Measurements from ENCODE around the gene RNASE11.
"Not testable (repeated sequence)": the region's sequence is repeated elsewhere in the genome, so short reads cannot be mapped to it uniquely, and the experiment has no call there.

The RNASE11 gene

DNA sequence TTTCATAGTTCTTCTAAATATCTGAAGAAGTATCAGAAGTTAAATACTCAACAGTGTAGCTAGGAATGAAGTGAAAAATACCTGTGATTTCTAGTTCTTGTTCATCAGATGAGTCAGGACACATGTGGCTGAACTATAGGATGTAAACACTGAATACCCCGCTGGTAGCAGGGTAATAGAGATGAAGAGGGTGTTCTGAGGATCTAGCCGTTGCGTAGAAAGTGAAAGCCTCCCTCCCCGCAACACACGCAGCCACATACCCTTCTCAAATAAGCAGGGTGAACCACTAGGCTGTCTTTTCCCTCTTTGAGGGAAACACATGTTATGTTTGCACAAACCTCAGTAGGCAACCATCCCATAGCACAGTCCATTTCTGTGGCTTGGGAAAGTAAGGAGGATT, 19.8 kb upstream of the RNASE11 start:
- ATAC-seq (no peak), DNase-seq (no peak)
- Mint-ChIP-seq H3K27ac (no peak overlapping the region), H3K4me3 (no peak overlapping the region), H3K27me3 (no peaks in the 10 kb centered on the region), H3K36me3 (ENCODE audit: low read depth) (no peaks in the 10 kb centered on the region), H3K4me1 (no peaks in the 10 kb centered on the region), H3K9me3 (no peaks in the 10 kb centered on the region)

- no peaks in the 10 kb centered on the region for H3K9me3 Mint-ChIP-seq
- no peaks in the 10 kb centered on the region for H3K27me3 Mint-ChIP-seq
- no peaks in the 10 kb centered on the region for H3K36me3 Mint-ChIP-seq (ENCODE audit: low read depth)
- ATAC-seq (no peak), DNase-seq (no peak)
- H3K4me3 Mint-ChIP-seq, result no peak overlapping the region
- H3K4me1 Mint-ChIP-seq, result no peaks in the 10 kb centered on the region
- H3K27ac Mint-ChIP-seq, result no peak overlapping the region
Observed at GRCh38 chr14:20606902-20607242, 19.1 kb upstream of the RNASE11 start.

DNA sequence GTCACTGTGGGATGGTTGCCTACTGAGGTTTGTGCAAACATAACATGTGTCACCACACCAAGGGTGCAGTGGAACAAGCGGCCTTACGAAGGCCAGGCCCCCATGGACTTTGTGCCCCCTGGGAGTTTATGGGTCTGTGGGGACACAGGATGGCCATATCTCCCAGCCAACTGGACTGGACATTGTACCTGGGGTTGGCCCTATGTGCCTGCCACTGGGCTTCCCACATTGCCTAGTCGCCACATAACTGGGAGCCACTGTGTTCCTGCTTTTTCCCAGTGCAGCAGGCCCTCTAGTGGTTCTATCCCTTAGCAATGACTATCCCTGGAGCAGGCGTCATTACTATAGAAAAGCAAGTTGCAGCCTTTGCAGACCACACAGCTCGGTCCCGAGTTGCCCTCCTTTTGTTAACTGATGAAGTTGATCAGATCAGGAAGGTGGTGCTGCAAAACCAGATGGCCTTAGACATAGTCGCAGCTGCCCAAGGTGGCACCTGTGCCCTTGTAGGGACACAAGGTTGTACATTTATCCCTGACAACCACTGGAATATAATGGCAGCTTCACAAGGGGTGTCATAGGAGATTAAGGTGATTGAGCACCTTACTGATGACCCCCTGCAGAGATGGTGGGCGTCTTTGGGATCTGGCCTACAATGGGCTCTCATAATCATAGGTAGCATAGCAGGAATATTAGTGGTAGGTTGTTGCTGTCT, 18.5 kb upstream of the RNASE11 start:
- no peak for ATAC-seq
- no peaks in the 10 kb centered on the region for H3K36me3 Mint-ChIP-seq (ENCODE audit: low read depth)
- no peaks in the 10 kb centered on the region for H3K4me1 Mint-ChIP-seq
- H3K27me3 Mint-ChIP-seq, result no peaks in the 10 kb centered on the region
- H3K4me3 Mint-ChIP-seq, result no peak overlapping the region
- DNase-seq, result no peak
- H3K27ac Mint-ChIP-seq, result no peak overlapping the region
- no peaks in the 10 kb centered on the region for H3K9me3 Mint-ChIP-seq

DNA sequence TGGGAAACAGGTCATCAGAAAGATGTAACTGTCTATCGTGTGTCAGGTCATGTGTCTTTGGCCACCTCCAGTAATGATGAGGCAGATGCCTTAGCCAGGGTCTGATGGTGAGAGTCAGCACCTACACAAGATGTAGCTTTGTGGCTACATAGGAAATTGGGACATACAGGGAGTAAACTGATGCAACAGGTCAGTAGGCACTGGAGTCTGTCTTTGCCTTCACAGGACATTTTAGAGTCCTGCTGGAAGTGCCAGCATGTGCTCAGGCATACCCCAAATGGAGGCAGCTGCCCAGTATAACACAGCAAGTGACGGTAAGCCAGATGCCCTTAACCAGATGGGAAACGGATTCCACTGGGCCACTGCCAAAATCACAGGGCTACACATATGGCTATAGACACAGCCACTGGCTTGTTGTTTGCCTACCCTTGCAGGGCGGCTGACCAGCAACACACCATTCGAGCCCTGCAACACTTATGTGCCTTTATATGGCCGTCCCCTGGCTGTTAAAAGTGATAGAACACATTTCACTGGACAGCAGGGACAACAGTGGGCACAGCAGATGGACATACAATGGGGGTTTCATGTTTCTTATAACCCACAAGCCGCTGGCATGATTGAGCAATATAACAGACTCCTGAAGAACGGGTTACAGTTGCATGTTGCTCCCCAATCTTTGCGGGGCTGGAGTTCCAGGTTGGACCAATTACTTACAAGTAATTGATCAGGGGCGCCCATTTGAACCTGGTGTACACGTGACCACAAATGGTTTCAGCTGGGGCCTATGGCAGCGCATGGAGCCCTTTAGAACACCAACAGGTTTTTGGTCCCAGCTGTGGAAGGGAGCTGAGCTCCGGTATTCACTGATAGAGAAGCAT, 16.3 kb upstream of the RNASE11 start:
- ATAC-seq, result no peak
- no peaks in the 10 kb centered on the region for H3K4me1 Mint-ChIP-seq
- no peaks in the 10 kb centered on the region for H3K27me3 Mint-ChIP-seq
- no peak for DNase-seq
- H3K27ac Mint-ChIP-seq, result no peak overlapping the region
- H3K4me3 Mint-ChIP-seq, result no peak overlapping the region
- no peaks in the 10 kb centered on the region for H3K9me3 Mint-ChIP-seq
- no peaks in the 10 kb centered on the region for H3K36me3 Mint-ChIP-seq (ENCODE audit: low read depth)

DNA sequence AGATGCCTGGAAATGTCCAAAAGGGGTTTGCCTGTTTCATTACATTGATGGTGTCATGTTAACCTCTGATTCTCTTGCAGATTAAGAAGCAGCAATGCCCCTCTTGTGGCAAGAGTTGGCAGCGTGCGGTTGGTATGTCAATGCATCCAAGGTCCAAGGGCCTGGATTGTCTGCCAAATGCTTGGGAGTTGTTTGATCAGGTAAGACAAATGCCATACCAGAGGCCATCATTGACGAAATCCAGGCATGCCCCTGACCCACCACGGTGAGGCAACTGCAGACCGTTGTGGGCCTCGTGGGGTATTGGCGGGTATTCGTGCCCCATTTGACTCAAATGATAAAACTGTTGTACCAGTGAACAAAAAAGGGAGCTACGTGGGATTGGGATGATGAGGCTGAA, 14.8 kb upstream of the RNASE11 start:
- no peak for DNase-seq
- no peak overlapping the region for H3K27ac Mint-ChIP-seq
- no peak overlapping the region for H3K4me3 Mint-ChIP-seq
- H3K27me3 Mint-ChIP-seq, result no peaks in the 10 kb centered on the region
- H3K36me3 Mint-ChIP-seq (ENCODE audit: low read depth), result no peaks in the 10 kb centered on the region
- ATAC-seq, result no peak
- H3K9me3 Mint-ChIP-seq, result no peaks in the 10 kb centered on the region
- H3K4me1 Mint-ChIP-seq, result no peaks in the 10 kb centered on the region

DNA sequence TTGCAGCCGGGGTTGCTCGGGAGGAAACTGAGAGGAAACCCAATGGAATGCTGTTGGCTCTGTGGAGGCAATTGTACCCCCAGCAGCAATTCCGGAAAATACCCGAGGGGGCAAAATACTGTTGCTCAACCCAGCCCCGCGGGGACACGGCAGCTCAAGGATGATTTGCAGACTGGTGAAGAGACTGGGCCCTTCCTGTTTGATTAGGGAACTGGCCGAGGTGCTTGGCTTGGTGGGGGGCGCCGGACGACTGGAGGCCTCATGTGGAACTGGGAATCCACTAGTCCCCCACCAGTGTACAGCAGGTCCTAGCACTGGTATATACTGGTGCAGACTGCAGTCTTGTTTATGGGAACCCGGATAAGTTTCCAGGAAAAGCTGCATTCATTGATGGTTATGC, 13.7 kb upstream of the RNASE11 start:
- Mint-ChIP-seq H3K9me3 (no peaks in the 10 kb centered on the region), H3K4me3 (no peak overlapping the region), H3K4me1 (no peaks in the 10 kb centered on the region), H3K27me3 (no peaks in the 10 kb centered on the region), H3K27ac (no peak overlapping the region), H3K36me3 (ENCODE audit: low read depth) (no peaks in the 10 kb centered on the region)
- no peak for ATAC-seq
- DNase-seq, result no peak

- Mint-ChIP-seq H3K4me1 (peaks cover 2% of the 10 kb centered on the region), H3K9me3 (no peaks in the 10 kb centered on the region), H3K27ac (no peak overlapping the region), H3K36me3 (ENCODE audit: low read depth) (no peaks in the 10 kb centered on the region), H3K27me3 (no peaks in the 10 kb centered on the region), H3K4me3 (no peak overlapping the region)
- ATAC-seq, result no peak
- no peak for DNase-seq
Observed at GRCh38 chr14:20597108-20597507, 9.3 kb upstream of the RNASE11 start.

DNA sequence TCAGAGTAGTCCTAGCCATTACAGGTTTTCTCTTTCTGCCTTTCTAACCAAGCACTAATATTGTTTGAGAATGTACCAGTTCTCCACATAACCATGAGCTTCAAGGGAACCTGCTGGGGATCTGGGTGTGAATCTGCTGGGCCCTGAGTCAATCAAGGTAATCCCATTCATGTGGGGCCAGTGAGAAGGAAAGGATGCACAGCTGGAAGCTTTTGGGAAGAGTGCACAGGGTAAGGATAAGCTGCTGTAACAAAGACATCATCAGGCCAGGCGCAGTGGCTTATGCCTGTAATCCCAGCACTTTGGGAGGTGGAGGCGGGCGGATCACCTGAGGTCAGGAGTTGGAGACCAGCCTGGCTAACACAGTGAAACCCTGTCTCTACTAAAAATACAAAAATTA, 7.9 kb upstream of the RNASE11 start:
- not testable (repeated sequence) for DNase-seq; ATAC-seq; H3K27me3 Mint-ChIP-seq; H3K4me1 Mint-ChIP-seq; H3K27ac Mint-ChIP-seq; H3K4me3 Mint-ChIP-seq; H3K36me3 Mint-ChIP-seq (ENCODE audit: low read depth); H3K9me3 Mint-ChIP-seq

- ATAC-seq, result no peak
- no peaks in the 10 kb centered on the region for H3K36me3 Mint-ChIP-seq (ENCODE audit: low read depth)
- no peaks in the 10 kb centered on the region for H3K27me3 Mint-ChIP-seq
- H3K9me3 Mint-ChIP-seq, result no peaks in the 10 kb centered on the region
- H3K27ac Mint-ChIP-seq, result no peak overlapping the region
- peaks cover 2% of the 10 kb centered on the region for H3K4me1 Mint-ChIP-seq
- no peak for DNase-seq
- H3K4me3 Mint-ChIP-seq, result no peak overlapping the region
Observed at GRCh38 chr14:20592574-20592973, 4.8 kb upstream of the RNASE11 start.

- peaks cover 2% of the 10 kb centered on the region for H3K4me1 Mint-ChIP-seq
- no peaks in the 10 kb centered on the region for H3K27me3 Mint-ChIP-seq
- no peak within 1 kb of the TSS for H3K4me3 Mint-ChIP-seq
- DNase-seq, result no peak
- no peak for ATAC-seq
- no peak within 1 kb of the TSS for H3K27ac Mint-ChIP-seq
- peaks cover 3% of the 10 kb centered on the region for H3K9me3 Mint-ChIP-seq
- no peaks in the 10 kb centered on the region for H3K36me3 Mint-ChIP-seq (ENCODE audit: low read depth)
Observed at GRCh38 chr14:20591235-20591634, 3.4 kb upstream of the RNASE11 start, which contains the start of gene RNASE12. RNASE12 (minus strand) TSS chr14:20591376; CDS start chr14:20590723, 653 bp downstream.

- Mint-ChIP-seq H3K27ac (no peak overlapping the region), H3K27me3 (peaks cover 4% of the 10 kb centered on the region), H3K36me3 (ENCODE audit: low read depth) (no peaks in the 10 kb centered on the region), H3K4me3 (no peak overlapping the region), H3K4me1 (no peaks in the 10 kb centered on the region), H3K9me3 (peaks cover 9% of the 10 kb centered on the region)
- DNase-seq, result no peak
- no peak for ATAC-seq
Observed at GRCh38 chr14:20583908-20584307, 3.9 kb downstream of the RNASE11 start.

GRCh38 chr14:20583142-20583541, 4.7 kb downstream of the RNASE11 start:
- ATAC-seq (no peak), DNase-seq (no peak)
- Mint-ChIP-seq H3K27ac (no peak overlapping the region), H3K36me3 (ENCODE audit: low read depth) (no peaks in the 10 kb centered on the region), H3K4me3 (no peak overlapping the region), H3K27me3 (peaks cover 4% of the 10 kb centered on the region), H3K4me1 (no peaks in the 10 kb centered on the region), H3K9me3 (peaks cover 9% of the 10 kb centered on the region)

DNA sequence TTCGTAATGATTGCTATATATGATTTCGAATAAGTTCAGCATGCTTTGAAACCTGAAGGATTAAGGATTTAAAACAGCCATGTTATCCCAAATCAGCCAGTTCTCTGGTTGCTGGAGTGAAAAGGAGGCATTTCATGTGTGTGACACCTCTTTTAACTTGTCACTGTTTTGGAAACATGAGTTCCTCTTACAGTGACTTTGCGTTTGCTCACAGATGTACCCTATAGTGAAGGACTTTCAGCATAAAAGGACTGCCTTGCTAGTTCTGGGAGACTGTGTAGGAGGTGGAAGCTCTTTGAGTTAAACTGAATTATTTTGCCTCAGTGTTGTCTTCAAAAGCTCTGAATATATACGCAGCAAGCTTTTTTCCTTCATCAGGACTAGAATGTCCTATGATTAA, 7.6 kb downstream of the RNASE11 start:
- Mint-ChIP-seq H3K27ac (no peak overlapping the region), H3K9me3 (no peaks in the 10 kb centered on the region), H3K27me3 (no peaks in the 10 kb centered on the region), H3K4me3 (no peak overlapping the region), H3K4me1 (no peaks in the 10 kb centered on the region), H3K36me3 (ENCODE audit: low read depth) (no peaks in the 10 kb centered on the region)
- DNase-seq (no peak), ATAC-seq (no peak)

DNA sequence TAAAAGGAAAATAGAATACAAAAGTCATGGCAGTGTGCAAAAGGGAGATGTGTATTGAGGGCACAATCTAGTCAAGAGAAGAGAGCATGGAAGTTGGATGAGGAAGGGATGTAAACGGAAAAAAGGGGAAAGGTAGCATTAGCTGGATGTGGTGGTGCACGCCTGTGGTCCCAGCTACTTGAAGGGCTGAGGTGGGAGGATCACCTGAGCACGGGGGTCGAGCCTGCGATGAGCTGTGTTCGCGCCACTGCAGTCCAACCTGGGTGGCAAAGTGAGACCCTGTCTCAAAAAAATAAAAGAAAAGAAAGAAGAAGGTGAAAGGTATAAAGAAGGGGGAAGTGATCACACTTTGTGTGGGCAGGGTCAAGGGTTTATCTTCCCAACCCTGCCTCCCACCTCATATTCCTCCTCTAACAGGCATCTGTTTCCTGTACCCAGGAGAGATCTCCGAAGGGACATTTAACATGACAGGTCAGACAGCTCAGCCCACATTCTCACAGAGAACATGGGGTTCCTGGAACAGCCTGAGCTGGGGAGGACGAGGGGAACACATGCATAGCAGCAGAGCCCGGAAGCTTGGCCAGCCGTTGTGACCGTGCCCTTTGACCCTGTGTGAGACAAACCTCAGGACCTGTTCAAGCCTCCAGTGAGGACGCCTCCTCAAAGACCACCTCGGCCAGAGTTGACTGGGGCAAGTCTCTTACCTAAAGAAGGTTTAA, 8.9 kb downstream of the RNASE11 start:
- no peak overlapping the region for H3K27ac Mint-ChIP-seq
- no peak for DNase-seq
- H3K9me3 Mint-ChIP-seq, result no peaks in the 10 kb centered on the region
- H3K4me3 Mint-ChIP-seq, result no peak overlapping the region
- no peak for ATAC-seq
- H3K4me1 Mint-ChIP-seq, result no peaks in the 10 kb centered on the region
- no peaks in the 10 kb centered on the region for H3K27me3 Mint-ChIP-seq
- H3K36me3 Mint-ChIP-seq (ENCODE audit: low read depth), result no peaks in the 10 kb centered on the region

DNA sequence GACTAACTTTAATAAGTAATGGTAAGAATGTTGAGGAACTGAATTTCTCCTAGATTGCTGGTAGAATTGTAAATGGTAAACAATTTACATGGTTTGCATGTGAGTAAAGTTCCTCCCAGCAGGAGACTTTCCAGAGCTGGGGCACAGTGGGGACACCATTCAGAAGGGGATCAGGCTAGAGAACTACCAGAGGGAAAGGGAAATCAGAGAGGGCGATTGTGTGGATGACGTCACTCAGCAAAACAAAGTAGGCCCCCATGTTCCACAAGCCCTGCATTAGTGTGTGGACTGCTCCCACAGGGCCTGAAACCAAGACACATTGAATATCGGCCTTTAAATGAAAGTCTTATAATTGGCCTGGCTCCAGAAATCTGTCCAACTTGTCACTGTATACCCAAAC, 9.5 kb downstream of the RNASE11 start:
- Mint-ChIP-seq H3K36me3 (ENCODE audit: low read depth) (no peaks in the 10 kb centered on the region), H3K4me3 (no peak overlapping the region), H3K27me3 (no peaks in the 10 kb centered on the region), H3K9me3 (no peaks in the 10 kb centered on the region), H3K27ac (no peak overlapping the region), H3K4me1 (no peaks in the 10 kb centered on the region)
- no peak for ATAC-seq
- DNase-seq, result no peak
